GM23338 (cell line): ENCODE results near the gene INPP5A. TPM values are rescaled to one million over a fixed set of nuclear protein-coding genes. Genes with fewer than 3 reads are reported as not detected.

Experiments
- ATAC-seq: fragments of 200-7000 bp; cut with Tn5 transposase; 3 replicates; pipeline ENCODE4 v1.9.1; 2020
- DNase-seq: peaks from one replicate; pipeline ENCODE4 v3.0.0-alpha.2; 2015; ENCODE audit warnings: low spot score
- H2AFZ ChIP-seq: fragments of 200-600 bp; sonication (generic); 2 replicates; pipeline ENCODE4 v1.8.0; 2016; ENCODE audit warnings: antibody characterized with exemption, mild to moderate bottlenecking, moderate library complexity
- H3F3A ChIP-seq: fragments of 200-600 bp; sonication (generic); replicated peaks from 2 replicates; pipeline ENCODE4 v1.8.0; 2017; ENCODE audit warnings: antibody characterized with exemption, mixed run types, low read depth
- H3K27ac ChIP-seq: fragments of 200-600 bp; sonication (generic); 2 replicates; pipeline ENCODE4 v1.6.1; 2016; ENCODE audit warnings: low read depth
- H3K27me3 ChIP-seq: fragments of 200-600 bp; sonication (generic); 2 replicates; pipeline ENCODE4 v1.8.0; 2016; ENCODE audit warnings: mild to moderate bottlenecking, mixed run types, moderate library complexity; ENCODE audit not compliant: insufficient read depth
- H3K36me3 ChIP-seq: fragments of 200-600 bp; sonication (generic); 2 replicates; pipeline ENCODE4 v1.8.0; 2016; ENCODE audit warnings: mild to moderate bottlenecking; ENCODE audit not compliant: insufficient read depth
- H3K4me1 ChIP-seq: fragments of 200-600 bp; sonication (generic); 2 replicates; pipeline ENCODE4 v1.8.0; 2016; ENCODE audit warnings: mild to moderate bottlenecking, moderate library complexity; ENCODE audit not compliant: insufficient read depth
- H3K4me2 ChIP-seq: fragments of 200-600 bp; sonication (generic); 2 replicates; pipeline ENCODE4 v1.7.1; 2017; ENCODE audit warnings: mixed run types
- H3K4me3 ChIP-seq: fragments of 200-600 bp; sonication (generic); 2 replicates; pipeline ENCODE4 v1.6.1; 2016; ENCODE audit warnings: mixed run types
- H3K79me2 ChIP-seq: fragments of 200-600 bp; sonication (generic); replicated peaks from 2 replicates; pipeline ENCODE4 v1.8.0; 2017; ENCODE audit warnings: mild to moderate bottlenecking; ENCODE audit not compliant: insufficient read depth
- H3K9me2 ChIP-seq: fragments of 200-600 bp; sonication (generic); 2 replicates; pipeline ENCODE4 v1.8.0; 2017; ENCODE audit not compliant: insufficient read depth
- H4K20me1 ChIP-seq: fragments of 200-600 bp; sonication (generic); replicated peaks from 2 replicates; pipeline ENCODE4 v1.8.0; 2017; ENCODE audit warnings: mild to moderate bottlenecking; ENCODE audit not compliant: insufficient read depth
- H3K27ac Mint-ChIP-seq: 2 replicates; pipeline ENCODE4 v1.8.0; 2020; ENCODE audit warnings: inconsistent platforms, mild to moderate bottlenecking, moderate library complexity, mixed read lengths
- H3K27me3 Mint-ChIP-seq: 3 replicates; pipeline ENCODE4 v1.8.0; 2022; ENCODE audit warnings: low read depth, mild to moderate bottlenecking, moderate library complexity, mixed read lengths, inconsistent platforms; ENCODE audit not compliant: insufficient read depth, poor library complexity
- H3K36me3 Mint-ChIP-seq: 3 replicates; pipeline ENCODE4 v1.8.0; 2021; ENCODE audit warnings: low read depth, mild to moderate bottlenecking, inconsistent platforms, moderate library complexity, mixed read lengths
- H3K4me1 Mint-ChIP-seq: 3 replicates; pipeline ENCODE4 v1.8.0; 2020; ENCODE audit warnings: mild to moderate bottlenecking, inconsistent platforms, mixed read lengths
- H3K4me3 Mint-ChIP-seq: 3 replicates; pipeline ENCODE4 v1.8.0; 2021; ENCODE audit warnings: moderate library complexity, mild to moderate bottlenecking, inconsistent platforms, mixed read lengths
- H3K9me3 Mint-ChIP-seq: 3 replicates; pipeline ENCODE4 v1.8.0; 2020; ENCODE audit warnings: moderate library complexity, mild to moderate bottlenecking, inconsistent platforms, mixed read lengths
- EZH2 ChIP-seq: fragments of 200-600 bp; sonication (generic); IDR thresholded peaks from one replicate; pipeline ENCODE4 v1.8.0; 2017; ENCODE audit warnings: antibody characterized with exemption, mild to moderate bottlenecking, low read depth; ENCODE audit not compliant: unreplicated experiment
- EZH2phosphoT487 ChIP-seq: fragments of 200-600 bp; sonication (generic); IDR thresholded peaks from one replicate; pipeline ENCODE4 v1.8.1; 2018; ENCODE audit warnings: antibody characterized with exemption; ENCODE audit not compliant: unreplicated experiment
- NANOG ChIP-seq: IDR thresholded peaks from 2 replicates; pipeline ENCODE4 v1.6.1; 2016; ENCODE audit warnings: antibody characterized with exemption, borderline replicate concordance
- STAT1 ChIP-seq: IDR thresholded peaks from one replicate; pipeline ENCODE4 v1.6.1; 2016; ENCODE audit warnings: antibody characterized with exemption; ENCODE audit not compliant: unreplicated experiment
- ZNF114 ChIP-seq: fragments of 250-450 bp; sonication (Bioruptor Pico); IDR thresholded peaks from 2 replicates; pipeline ENCODE4 v1.5.0; 2020; ENCODE audit warnings: mild to moderate bottlenecking, moderate library complexity
- polyA plus RNA-seq: library from polyadenylated mRNA; unstranded; fragments of >200 nt; fragmentation: Nextera tagmentation; extraction: Ambion mirVana; gene quantifications from 2 replicates; pipeline ENCODE4 v1.2.1, GENCODE V29; 2016
- total RNA-seq: library from RNA; depleted of rRNA; stranded (reverse); fragments of >200 nt; shearing (Covaris generic); gene quantifications from 2 replicates; pipeline ENCODE4 v1.2.3, GENCODE V29; 2014
- TF ChIP-seq, protein P1 (sequence below): IDR thresholded peaks from 2 replicates; pipeline ENCODE4 v1.6.1; 2016; ENCODE audit warnings: antibody characterized with exemption
- TF ChIP-seq, protein P2 (sequence below), 2 experiments: fragments of 200-600 bp in 1 of 2; sonication (generic) in 1 of 2; conservative IDR thresholded peaks; 2 replicates each; pipeline versions ENCODE4 v1.5.1 to v1.6.1; 2016 to 2017; ENCODE audit warnings: antibody characterized with exemption in 2 of 2, low read depth in 2 of 2, mild to moderate bottlenecking in 2 of 2, moderate library complexity in 1 of 2

INPP5A gene
- total and polyA plus RNA-seq, 2 experiments from 2014 or later, result 5.9 to 40.6 TPM

DNA sequence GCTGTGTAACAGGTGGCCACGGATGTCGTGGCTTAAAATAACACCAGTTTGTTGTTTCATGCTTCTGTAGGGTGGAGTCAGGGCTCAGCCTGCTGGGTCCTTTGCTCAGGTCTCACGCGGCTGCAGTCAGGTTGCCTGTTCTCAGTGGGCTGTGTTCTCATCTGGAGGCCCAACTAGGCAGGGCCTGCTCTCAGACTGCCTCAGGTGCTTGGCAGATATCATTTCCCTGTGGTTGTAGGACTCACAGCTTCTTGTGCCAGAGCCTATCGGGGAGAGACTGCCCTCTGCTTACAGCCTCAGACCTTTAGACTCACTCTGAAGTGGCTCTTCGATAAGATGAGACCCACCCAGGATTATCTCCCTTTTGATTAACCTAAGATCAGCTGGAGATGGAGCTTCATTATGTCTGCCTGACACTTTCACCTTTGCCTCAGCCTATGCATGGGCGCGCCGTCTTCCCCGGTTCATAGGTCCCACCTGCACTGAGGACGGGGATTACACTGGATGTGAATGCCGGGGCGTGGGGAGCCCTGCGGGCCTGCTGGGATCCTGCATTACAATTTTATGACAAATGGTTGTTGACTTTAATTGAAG, 55.3 kb downstream of the INPP5A start:
- Histone ChIP-seq H4K20me1 (peaks cover 7% of the 10 kb centered on the region), H3K79me2 (peaks cover 12% of the 10 kb centered on the region; the same call in 1 of the 2 replicates), H3K4me2 (no peak overlapping the region), H3K9me2 (no peaks in the 10 kb centered on the region), H3K4me3 (no peak overlapping the region), H3K36me3 (no peaks in the 10 kb centered on the region), H2AFZ (no peak overlapping the region), H3F3A (no peaks in the 10 kb centered on the region), H3K27ac (no peak overlapping the region), H3K27me3 (no peaks in the 10 kb centered on the region), H3K4me1 (no peaks in the 10 kb centered on the region)
- Mint-ChIP-seq H3K4me3 (no peak overlapping the region), H3K9me3 (no peaks in the 10 kb centered on the region; the same call in 2 of the 3 replicates), H3K27ac (no peak overlapping the region), H3K36me3 (no peaks in the 10 kb centered on the region), H3K4me1 (peaks cover 10% of the 10 kb centered on the region), H3K27me3 (peaks cover 12% of the 10 kb centered on the region)
- ATAC-seq, result no peak
- TF ChIP-seq, protein P1, sequence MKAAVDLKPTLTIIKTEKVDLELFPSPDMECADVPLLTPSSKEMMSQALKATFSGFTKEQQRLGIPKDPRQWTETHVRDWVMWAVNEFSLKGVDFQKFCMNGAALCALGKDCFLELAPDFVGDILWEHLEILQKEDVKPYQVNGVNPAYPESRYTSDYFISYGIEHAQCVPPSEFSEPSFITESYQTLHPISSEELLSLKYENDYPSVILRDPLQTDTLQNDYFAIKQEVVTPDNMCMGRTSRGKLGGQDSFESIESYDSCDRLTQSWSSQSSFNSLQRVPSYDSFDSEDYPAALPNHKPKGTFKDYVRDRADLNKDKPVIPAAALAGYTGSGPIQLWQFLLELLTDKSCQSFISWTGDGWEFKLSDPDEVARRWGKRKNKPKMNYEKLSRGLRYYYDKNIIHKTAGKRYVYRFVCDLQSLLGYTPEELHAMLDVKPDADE, result no peak
- TF ChIP-seq STAT1, result no peak
- TF ChIP-seq NANOG, result no peak
- no peak for DNase-seq

DNA sequence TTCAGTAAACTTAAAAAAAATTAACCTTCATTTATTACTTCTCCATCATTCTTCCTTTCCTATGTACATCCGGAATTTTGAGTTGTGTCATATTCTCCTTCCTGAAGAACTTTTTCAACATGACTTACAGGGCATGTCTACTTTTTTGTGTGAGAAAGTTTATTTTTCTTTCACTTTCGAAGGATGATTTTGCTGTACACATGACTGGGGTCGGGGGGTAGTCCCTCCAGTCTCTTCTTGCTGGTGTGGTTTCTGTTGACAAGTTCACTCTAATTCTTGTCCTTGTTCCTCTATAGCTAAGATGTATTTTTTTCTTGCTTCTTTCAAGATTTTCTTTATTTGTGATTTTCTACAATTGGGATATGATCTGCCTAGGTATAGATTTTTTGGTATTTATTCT, 55.8 kb downstream of the INPP5A start:
- H3K4me3 ChIP-seq, result no peak overlapping the region
- Mint-ChIP-seq H3K27me3 (peaks cover 14% of the 10 kb centered on the region), H3K36me3 (no peaks in the 10 kb centered on the region), H3K9me3 (peaks cover 4% of the 10 kb centered on the region), H3K4me3 (no peak overlapping the region), H3K27ac (no peak overlapping the region), H3K4me1 (peaks cover 10% of the 10 kb centered on the region)
- DNase-seq (no peak), ATAC-seq (no peak)
- peaks cover 17% of the 10 kb centered on the region; the same call in 1 of the 2 replicates for H3K79me2 ChIP-seq
- H3K4me1 ChIP-seq, result no peaks in the 10 kb centered on the region
- peaks cover 7% of the 10 kb centered on the region for H4K20me1 ChIP-seq
- no peak overlapping the region for H3K4me2 ChIP-seq
- TF ChIP-seq STAT1, result no peak
- TF ChIP-seq ZNF114 (CRISPR knock-in tag), result no peak
- TF ChIP-seq EZH2phosphoT487, result no peak
- TF ChIP-seq, protein P2, sequence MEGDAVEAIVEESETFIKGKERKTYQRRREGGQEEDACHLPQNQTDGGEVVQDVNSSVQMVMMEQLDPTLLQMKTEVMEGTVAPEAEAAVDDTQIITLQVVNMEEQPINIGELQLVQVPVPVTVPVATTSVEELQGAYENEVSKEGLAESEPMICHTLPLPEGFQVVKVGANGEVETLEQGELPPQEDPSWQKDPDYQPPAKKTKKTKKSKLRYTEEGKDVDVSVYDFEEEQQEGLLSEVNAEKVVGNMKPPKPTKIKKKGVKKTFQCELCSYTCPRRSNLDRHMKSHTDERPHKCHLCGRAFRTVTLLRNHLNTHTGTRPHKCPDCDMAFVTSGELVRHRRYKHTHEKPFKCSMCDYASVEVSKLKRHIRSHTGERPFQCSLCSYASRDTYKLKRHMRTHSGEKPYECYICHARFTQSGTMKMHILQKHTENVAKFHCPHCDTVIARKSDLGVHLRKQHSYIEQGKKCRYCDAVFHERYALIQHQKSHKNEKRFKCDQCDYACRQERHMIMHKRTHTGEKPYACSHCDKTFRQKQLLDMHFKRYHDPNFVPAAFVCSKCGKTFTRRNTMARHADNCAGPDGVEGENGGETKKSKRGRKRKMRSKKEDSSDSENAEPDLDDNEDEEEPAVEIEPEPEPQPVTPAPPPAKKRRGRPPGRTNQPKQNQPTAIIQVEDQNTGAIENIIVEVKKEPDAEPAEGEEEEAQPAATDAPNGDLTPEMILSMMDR (conservative IDR thresholded peaks at IDR 0.05; ENCODE audit: low read depth in 2 of 2), result no peak
- no peak for TF ChIP-seq EZH2
- no peaks in the 10 kb centered on the region for H3K36me3 ChIP-seq
- no peak overlapping the region for H3K27ac ChIP-seq
- no peaks in the 10 kb centered on the region for H3K9me2 ChIP-seq
- no peaks in the 10 kb centered on the region for H3K27me3 ChIP-seq
- H2AFZ ChIP-seq, result no peak overlapping the region
- no peaks in the 10 kb centered on the region for H3F3A ChIP-seq
